ENCODE results near the gene FIBP.
"Not testable (repeated sequence)": the region's sequence is repeated elsewhere in the genome, so short reads cannot be mapped to it uniquely, and the experiment has no call there.

The FIBP gene

DNA sequence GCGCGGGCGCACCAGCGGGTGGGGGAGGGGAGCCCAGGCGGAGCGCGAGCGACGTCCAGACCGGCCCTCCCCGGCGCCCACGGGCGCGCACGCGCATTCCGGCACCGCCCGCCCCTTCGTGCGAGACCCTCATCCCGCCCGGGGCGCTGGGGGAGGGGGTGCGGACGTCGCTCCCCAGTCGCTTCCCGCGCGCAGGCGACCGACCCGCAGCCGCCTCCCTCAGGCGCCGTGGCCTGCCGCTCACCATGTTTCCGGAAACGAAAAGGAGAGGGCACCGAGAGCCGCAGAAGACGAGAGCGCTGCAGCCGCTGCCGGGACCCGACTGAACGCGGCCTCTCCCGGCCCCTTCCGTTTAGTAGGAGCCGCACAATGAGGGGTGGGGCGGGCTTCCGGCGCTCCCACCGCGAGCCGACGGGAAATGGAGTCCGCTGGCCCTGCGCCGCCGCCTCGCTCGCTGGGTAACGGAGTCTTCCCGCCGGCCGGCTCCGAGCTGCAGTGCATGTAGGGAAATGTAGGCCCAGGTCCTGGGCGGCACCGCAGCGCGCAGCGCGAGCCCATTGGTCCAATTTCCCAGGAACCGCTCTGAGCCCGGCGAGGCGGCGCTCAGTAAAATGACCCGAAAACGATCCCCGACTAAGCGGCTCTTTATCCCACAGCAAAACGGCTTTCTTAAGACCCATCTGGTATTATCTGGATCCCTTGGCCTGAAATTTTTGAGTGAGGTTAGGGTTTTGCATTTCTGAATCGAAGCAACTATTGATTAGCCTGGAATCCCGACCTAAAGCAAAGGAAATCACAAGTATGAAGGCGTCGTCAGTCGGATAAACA lies 30.2 kb downstream of the FIBP start, which contains the start of gene CFL1:
CFL1 (minus strand) TSS at position 328 of the 828 bp plus-strand sequence; CDS start at position 247, 81 bp downstream.
- DNase-seq = peak; percentile 98

DNA sequence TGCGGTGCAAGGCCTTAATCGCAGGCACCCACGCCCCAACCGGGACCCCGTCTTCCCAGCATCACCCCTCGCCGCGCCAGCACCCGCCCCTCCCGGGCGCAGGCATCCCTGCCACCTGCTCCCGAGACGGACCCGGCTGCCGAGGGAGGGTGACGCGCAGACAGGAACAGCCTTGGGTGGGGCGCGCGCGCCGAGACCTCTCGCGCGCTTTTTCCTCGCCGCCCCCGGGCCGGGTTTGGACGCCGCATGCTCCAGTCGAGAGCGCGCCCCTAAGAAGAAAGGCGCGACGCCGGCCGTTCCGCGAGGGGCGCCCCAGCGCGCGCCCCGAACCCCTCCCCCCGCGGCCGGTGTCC lies 30.8 kb downstream of the FIBP start:
- peak; percentile 60 for DNase-seq

GRCh38 chr11:65856689-65857499 lies 31.4 kb downstream of the FIBP start:
- DNase-seq = peak; percentile 86

DNA sequence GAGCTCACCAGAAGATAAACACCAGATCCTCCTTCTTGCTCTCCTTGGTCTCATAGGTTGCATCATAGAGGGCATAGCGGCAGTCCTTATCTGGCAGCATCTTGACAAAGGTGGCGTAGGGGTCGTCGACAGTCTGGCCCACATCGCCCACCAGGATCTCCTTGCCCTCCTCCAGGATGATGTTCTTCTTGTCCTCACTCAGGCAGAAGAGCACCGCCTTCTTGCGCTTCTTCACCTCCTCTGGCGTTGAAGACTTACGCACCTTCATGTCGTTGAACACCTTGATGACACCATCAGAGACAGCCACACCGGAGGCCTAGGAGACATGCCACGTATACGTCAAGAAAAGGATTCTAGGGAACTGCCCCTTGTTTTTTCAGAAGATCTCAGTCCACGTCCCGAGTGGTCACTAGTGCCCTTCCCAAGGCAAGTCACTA lies 32.3 kb downstream of the FIBP start:
- no peak for DNase-seq

DNA sequence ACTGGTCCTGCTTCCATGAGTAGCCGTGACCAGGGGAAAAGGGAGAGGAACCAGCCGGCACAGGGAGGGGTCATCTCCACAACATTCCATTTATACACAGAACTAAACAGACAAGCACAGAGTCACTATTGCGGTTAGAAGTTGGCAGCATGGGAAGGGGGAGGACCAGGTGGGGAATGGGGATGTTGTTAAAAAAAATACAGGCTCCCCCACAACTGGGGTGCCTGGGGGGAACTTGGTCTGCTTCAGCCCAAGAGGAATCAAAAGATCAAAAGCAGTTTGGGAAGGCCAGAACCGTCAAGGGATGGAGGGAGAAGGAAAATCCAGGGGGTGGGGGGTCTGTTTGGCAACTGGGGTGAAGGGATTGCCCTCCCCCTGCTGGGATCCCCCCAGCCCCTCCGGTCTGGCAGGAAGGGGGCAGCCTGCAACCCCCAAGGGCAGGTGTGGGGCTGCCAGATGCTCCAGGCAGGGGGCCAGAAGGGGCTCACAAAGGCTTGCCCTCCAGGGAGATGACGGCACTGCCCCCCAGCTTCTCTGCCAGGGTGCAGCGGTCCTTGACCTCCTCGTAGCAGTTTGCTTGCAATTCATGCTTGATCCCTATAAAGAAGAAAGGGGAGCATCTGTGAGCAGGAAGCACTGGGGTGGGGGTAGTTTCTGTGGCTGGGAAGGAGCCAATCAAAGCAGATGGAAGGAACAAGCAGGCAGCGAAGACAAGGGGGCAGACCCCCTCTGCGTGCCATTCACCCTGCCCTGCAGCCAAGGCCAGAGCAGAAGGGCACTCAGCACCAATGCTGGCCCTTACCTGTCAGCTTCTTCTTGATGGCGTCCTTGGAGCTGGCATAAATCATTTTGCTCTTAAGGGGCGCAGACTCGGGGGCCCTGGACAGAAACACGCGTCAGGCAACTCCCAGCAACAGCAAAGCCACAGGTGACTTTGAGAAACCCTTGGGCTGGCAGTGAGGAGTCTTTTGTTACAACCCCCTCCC lies 33.1 kb downstream of the FIBP start:
- DNase-seq = no peak

DNA sequence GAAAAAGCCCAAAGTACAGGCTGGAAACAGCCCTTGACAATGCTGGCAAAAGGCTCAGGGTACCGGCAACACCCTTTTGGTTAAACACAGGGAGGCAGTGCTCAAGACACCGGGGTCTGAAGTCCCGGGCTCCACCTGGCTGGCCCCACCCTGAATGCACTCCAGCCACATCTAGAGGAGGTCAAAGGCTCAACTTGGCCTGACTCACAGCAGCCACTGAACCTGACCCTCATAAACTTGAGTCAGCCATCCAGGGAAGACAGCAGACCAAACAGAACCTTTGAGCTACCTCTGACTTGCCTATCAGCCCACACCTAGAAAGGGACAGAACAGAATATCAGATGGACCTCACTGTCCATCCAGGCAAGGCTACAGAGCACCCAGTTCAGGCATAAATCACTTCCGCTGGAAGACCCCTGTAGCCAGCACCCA lies 34.1 kb downstream of the FIBP start:
- no peak for DNase-seq

DNA sequence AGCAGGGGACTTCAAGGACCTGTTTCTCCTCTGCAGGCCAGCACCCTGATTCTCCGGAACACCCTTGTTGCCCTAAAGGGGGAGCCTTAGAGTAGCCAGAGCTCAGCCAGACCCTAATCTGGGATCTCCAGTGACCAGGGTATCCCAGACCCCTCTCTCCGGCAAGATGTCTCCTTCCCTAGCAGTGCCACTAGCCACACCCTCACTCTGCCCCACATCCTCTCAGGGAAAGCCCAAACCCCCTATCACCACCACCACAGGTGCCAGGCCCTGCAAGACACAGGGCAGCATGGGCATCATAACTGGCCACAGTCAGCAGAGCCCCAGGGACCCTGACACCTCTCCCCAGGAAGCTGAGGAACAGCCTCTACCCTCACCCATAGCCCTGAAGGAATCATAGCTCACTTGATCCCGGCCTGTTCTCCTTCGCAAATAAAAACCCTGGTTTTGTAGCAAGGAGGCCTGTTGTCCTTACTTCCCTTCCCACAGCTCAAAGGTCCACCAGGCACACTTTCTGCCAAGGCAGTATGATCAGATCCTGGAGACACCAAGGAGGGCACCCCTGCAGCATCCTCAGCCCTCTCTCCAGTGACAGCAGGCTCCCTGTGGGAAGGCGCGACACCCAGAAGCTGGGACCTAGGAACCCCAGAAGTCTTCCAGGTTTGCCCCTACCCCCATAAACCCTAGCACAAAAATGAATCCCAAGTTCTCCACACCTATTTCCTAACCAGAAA lies 34.9 kb downstream of the FIBP start:
- no peak for DNase-seq

DNA sequence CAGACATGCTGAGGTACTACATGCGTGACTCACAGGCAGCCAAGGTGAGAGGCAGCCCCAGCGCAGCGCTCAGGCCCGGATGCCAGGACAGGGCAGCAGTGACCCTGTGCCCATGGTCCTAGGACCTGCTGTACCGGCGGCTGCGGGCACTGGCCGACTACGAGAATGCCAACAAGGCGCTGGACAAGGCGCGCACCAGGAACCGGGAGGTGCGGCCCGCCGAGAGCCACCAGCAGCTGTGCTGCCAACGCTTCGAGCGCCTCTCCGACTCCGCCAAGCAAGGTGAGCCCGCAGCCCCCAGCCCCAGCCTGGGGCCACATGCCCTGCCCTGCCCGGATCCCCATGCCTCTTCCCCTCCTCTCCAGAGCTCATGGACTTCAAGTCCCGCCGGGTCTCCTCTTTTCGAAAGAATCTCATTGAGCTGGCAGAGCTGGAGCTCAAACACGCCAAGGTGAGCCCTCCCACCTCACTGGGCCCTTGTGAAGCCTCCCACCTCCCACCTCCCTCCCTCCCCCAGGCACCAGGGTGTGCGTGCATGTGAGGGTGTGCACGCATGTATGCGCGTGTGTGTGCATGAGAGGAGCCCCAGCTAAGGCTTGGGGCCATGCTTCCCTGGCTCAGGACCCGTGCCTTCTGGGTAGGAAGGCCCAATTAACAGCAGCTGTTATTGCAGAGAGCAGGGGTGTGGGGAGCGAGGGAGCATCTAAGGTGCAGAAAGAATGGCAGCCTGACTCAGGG lies 35.6 kb downstream of the FIBP start:
- DNase-seq = no peak

GRCh38 chr11:65851811-65852507 lies 36.3 kb downstream of the FIBP start:
- DNase-seq = no peak

- no peak for DNase-seq
These were observed 37.1 kb downstream of the FIBP start for GRCh38 chr11:65851083-65851579.

GRCh38 chr11:65850217-65851082 lies 37.8 kb downstream of the FIBP start:
- no peak for DNase-seq

- no peak for DNase-seq
These were observed 38.5 kb downstream of the FIBP start for GRCh38 chr11:65849771-65850216.

- no peak for DNase-seq
These were observed 38.9 kb downstream of the FIBP start for GRCh38 chr11:65849366-65849765.

DNA sequence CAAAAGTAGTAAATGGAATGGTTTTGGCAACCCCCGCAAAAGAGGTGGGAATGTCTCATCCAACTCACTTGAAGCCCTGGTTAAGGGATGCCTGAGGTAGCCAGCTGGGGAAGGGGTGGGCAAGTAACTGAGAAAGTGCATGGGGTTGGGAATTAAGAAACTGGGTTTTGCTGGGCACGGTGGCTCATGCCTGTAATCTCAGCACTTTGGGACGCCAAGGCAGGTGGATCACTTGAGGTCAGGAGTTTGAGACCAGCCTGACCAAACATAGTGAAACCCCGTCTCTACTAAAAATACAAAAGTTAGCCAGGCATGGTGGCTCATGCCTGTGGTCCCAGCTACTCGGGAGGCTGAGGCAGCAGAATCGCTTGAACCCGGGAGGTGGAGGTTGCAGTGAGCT lies 39.6 kb downstream of the FIBP start:
- DNase-seq = not testable (repeated sequence)

GRCh38 chr11:65847746-65848145 lies 40.5 kb downstream of the FIBP start:
- DNase-seq = no peak

DNA sequence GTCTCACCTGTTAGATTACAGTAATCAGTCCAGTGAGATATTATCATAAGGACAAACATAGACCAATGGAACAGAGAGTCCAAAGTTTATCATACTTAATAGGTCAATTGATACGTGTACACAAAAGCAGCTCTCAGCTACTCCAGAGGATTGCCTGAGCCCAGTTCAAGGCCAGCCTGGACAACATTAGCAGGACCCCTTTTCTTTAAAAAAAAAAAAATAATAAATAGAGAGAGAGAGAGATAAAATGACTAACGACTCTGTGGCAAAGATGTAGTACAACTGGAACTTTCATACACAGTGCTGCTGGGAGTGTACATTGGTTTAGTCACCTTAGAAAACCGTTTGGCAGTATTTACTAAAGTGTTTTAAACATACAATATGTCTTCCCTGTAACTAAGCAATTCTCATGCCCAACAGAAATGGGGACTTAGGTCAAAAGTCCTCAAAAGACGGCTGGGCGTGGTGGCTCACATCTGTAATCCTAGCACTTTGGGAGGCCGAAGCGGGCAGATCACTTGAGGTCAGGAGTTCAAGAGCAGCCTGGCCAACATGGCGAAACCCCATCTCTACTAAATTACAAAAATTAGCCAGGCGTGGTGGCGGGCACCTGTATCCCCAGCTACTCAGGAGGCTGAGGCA lies 43.9 kb downstream of the FIBP start:
- DNase-seq = no peak

DNA sequence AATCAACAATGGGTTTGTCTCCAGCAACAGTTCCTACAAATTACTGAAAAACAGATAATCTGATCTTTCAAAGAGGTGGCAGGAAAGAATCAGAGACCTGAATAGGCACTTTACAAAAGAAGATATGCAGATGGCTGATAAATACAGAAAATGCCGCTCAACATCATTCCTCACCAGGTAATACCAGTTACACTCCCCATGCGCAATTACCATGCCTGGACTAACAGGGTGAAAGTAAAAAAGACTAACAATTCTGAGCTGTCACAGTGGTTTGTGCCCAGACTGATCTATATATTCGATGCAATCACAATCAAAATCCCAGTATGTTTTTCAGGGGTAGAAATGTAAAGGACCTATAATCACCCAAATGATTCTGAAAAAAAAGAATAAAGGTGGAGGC lies 44.5 kb downstream of the FIBP start:
- DNase-seq = no peak

GRCh38 chr11:65842144-65842543 lies 46.1 kb downstream of the FIBP start:
- no peak for DNase-seq

DNA sequence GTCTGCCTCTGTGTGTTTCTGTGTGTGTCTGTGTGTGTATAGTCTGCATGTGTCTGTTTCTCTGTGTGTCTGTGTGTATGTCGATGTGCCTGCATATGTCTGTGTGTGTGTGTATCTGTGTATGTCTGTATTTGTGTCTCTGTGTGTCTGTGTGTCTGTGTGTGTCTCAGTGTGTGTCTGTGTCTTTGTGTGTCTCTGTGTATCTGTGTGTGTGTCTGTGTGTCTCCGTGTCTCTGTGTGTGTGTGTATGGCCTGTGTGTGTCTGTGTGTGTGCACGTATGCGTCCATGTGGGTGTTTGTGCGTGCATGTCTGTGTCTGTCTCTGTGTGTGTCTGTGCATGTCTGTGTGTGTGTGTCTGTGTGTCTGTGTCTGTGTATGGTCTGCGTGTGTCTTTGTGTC lies 54.1 kb downstream of the FIBP start:
- no peak for DNase-seq
